Activated CD4-positive, alpha-beta T cell treated with anti-CD3 and anti-CD28 coated beads, Interleukin-2, amount 50 U/mL, for 24 hours (primary cell): Measurements from ENCODE around the gene PRPF40B.
A peak's percentile ranks its signal among the peaks of the same experiment; 100 is the strongest.
"Not testable (repeated sequence)": the region's sequence is repeated elsewhere in the genome, so short reads cannot be mapped to it uniquely, and the experiment has no call there.

ENCODE experiments used
- DNase-seq, 2 donors: peaks; one replicate each; pipeline ENCODE4 v3.0.0-alpha.2; 2020; ENCODE audit warnings: low read depth in 1 of 2, low spot score in 1 of 2

PRPF40B gene

GRCh38 chr12:49623142-49623904 is at the start of gene PRPF40B:
PRPF40B (plus strand) TSS chr12:49623561; CDS start chr12:49623591, 30 bp downstream.
- DNase-seq = peak; percentile 68 to 70

DNA sequence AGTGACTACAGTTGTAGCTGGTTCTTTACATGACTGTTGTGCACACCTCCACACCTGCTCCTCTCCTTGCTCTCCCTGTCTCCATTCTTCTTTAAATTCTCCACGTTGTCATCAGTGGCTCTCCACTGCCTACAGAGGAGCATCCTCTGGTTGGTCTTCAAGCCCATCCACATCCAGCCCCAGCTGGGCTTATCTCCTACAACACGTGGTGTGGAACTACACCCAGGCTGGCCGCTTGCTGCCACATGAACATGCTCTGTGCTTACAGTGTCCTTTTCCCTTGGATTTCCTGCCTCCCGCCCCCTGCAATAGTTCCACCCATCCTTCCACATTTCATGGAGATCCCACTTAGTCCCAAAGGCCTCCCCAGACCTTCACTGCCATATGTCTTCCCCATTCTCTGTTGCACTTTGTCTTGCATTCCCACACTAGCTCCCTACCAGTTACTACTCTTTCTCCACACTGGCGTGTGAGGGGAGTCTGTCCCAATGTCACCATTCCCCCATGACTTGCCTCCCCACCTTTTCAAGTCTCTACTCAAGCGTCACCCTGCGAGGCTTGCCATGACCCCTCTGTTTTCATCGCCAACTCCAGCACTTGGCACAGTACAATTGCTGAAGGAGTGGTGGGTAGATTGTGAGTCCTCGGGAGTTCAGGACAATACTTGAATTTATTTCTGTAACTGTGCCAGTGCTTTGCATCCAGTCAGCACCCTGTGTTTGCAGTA is 45.6 kb upstream of the PRPF40B start:
- no peak for DNase-seq

- DNase-seq = no peak
Observed at GRCh38 chr12:49578471-49579112, 44.8 kb upstream of the PRPF40B start.

DNA sequence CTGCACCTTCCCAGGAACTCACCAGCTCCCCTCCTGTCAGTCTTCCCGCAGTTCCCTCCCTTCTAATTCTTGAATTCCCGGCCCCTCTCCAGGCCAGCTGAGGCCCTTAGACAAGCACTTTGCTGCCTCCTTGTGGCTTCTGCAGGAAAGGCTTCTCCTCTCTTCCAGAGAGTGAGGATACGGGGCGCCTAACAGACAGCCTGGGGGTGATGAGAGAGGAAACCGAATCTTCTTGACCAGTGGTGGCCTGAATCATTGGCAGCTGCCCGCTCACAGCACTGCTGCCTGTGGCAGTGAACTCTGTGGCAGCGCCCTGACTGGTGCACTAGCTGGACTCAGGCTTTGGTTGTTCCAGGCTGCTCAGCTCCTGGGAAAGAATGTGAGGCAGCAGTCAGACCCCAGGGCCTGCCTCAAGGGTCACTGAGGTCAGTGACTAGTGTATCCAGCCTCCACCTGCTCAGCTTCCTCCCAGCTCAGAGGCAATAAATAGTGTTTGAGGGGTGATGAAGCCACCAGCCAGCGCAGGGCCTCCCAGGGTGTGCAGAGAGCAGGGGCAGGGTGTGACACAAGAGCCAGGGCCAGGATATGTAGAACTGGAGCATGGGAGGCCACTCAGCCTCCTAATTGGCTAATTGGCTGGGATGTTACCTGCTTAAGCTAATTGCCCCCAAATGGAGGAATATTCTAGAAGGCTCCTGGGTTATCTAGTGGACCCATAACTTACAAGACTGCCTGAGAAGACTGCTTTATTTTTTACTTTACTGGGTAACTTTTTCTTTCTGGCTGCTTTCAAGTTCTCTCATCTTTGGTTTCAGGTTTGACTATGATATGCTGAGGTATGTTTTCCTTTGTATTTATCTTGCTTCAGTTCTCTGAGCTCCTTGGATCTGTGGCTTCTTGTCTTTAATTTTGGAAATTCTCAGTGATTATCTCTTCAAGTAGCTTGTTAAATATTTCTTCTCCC is 42.5 kb upstream of the PRPF40B start:
- DNase-seq = peak in 1 of 2 donors; percentile 39

DNA sequence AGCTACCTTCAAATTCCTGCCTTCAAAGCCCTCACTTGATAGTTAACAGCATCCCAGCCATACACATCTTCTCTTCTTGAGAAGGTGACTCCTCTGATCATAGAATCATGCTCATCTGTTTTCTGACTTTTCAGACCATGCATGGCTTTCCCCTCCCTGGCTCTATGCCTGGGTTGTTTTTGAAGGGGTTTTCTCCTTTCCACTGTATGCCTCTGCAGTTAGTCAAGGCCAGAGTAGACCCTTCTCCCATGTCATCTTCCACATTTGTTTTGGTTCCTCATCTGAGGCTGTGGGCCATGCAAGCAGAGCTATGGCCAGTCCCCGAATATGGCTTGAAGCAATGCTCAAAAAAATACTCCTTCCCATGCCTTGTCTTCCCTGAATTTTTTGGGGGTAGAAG is 41.2 kb upstream of the PRPF40B start:
- no peak for DNase-seq

- no peak for DNase-seq
Observed at GRCh38 chr12:49582850-49583249, 40.5 kb upstream of the PRPF40B start.

GRCh38 chr12:49583366-49584094 is 39.8 kb upstream of the PRPF40B start:
- DNase-seq = no peak

GRCh38 chr12:49584591-49584990 is 38.8 kb upstream of the PRPF40B start:
- DNase-seq = no peak

GRCh38 chr12:49585477-49586459 is 37.6 kb upstream of the PRPF40B start:
- no peak for DNase-seq

DNA sequence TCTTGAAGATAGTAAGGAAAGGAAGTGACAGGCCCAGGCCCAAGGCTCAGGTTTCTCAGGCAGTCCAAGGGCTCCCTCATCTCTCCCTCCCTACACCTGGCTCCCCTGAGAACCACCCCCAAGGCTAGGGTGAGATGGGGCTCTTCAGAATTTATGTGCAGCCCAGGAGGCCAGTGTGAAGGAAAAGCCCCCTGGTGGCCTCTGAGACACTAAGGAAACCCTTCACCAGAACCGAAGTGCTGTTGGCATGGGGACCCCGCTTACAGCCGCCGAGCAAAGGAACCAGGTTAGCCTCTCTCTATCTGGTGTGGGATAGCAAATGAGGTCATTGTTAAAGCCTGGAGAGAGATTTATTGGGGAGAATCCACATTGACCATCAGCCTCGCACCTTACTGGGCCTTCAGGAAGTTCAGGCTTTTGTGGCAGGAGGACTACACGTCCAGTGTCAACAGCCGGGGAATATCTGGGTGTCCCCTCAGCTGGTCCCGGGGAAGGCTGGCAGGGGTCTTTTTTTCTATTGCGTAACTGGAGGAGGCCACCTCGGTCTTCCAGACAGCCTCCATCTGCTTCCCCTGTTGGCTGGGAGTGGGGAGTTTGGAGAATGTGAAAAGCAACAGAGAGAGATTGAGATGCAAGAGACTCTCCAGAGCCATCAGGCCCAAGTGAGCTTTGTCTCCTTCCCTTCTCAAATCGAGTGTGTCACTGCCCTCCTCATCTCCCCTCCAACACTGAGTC is 36.0 kb upstream of the PRPF40B start:
- no peak for DNase-seq

DNA sequence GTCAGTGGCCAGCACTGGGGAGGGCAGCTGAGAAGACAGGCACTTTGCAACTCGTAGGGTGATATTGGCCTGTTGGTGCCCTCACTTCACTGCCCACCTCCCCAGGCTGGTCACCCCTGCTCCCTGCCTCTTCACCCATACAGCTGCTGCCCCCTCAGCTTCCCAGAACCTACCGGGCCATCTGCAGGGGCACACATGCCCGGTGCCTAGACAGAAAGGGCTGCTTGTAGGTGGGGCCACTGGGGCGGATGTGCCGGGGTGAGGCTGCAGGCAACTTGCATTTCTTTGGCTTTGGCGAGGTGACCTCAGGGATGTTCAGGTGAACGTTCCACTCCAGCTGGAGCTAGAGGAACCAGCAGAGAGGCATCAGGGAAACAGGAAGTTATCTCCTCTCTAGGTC is 35.1 kb upstream of the PRPF40B start:
- no peak for DNase-seq

GRCh38 chr12:49588721-49589516 is 34.4 kb upstream of the PRPF40B start:
- DNase-seq = no peak

DNA sequence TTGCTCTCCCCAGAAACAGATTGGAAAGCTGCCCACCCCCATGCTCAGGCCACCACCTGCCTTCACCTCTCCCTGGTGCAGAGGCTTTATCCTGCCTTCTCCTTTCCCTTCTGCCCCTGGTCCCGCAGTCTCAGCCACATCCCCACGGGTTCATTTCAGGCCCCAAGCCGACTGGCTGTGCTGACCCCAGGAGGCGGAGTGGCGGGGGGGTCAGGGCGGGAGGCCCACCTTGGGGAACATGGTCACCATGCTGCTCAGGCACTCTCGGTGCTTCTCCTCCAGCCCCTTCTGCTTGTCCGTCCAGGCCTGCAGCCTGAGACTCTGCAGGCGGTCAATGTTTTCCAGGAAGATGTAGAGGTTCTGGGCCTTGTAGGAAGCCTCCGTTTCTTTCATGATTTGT is 24.8 kb upstream of the PRPF40B start:
- DNase-seq = no peak

DNA sequence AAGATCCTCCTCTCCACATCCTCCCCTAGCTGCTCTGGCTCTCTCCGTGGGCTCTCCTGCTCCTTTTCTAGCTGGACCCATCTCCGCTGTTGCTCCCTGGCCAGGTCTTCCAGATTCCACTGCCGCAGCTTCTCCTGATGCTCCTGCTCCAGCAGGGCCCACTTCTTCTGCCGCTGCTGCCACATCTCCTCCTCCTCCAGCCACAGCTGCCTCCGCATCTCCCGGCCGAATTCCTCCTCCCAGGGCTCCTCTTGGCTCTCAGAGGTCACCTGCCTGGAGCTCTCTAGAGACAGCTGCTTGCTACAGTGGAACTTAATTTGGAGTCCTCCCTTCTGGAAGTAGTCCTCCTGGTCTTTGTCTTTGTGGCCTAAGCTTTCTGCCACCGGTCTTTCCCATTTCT is 23.4 kb upstream of the PRPF40B start:
- no peak for DNase-seq

DNA sequence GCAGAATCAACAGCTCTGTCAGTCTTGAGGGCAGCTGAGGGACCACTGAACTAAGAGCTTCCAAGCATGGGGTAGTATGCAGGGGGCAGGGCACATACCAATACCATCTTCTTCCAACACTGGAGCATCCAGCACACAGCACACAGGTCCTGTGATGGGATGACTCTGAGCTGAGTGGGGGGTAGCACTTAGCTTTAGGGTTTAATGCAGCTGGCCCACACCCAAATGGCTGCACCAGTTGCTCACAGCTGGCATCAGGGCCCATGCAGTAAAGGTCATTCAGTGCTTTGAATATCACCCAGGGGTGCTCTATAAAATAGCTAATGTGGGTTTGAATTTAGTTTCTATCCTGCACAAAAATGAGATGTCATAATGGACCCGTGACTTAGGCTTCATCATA is 19.6 kb upstream of the PRPF40B start:
- no peak for DNase-seq

- no peak for DNase-seq
Observed at GRCh38 chr12:49604856-49605255, 18.5 kb upstream of the PRPF40B start.

GRCh38 chr12:49605539-49605938 is 17.8 kb upstream of the PRPF40B start, which contains the start of gene FAM186B:
FAM186B (minus strand) TSS chr12:49605639; CDS start chr12:49605477, 162 bp downstream.
- not testable (repeated sequence) for DNase-seq
